OCI-LY7 (cell line): ENCODE results near the gene DDX42. TPM values are rescaled to one million over a fixed set of nuclear protein-coding genes. Genes with fewer than 3 reads are reported as not detected.

ENCODE experiments used
- BruUV-seq: library from RNA; stranded (reverse); fragments of 400-500 nt; replicated peaks from 2 replicates; lab custom pipeline; 2021; lab: Mats Ljungman, UMichigan
- CTCF ChIA-PET: fragments of 300-600 bp; sonication (Branson Sonifier 250); formaldehyde crosslinking; loops from one replicate; lab custom pipeline; 2022; ENCODE audit warnings: antibody characterized with exemption; ENCODE audit not compliant: unreplicated experiment; lab: Charles Lee
- POLR2A ChIA-PET: fragments of 300-600 bp; sonication (Branson Sonifier 250); formaldehyde crosslinking; loops from one replicate; lab custom pipeline; 2022; ENCODE audit warnings: antibody characterized with exemption; lab: Charles Lee
- DNase-seq: peaks from one replicate; pipeline ENCODE4 v3.0.0-alpha.2; 2015; ENCODE audit warnings: low spot score
- H2AFZ ChIP-seq: fragments of 200-600 bp; sonication (generic), shearing (Covaris generic); 2 replicates; pipeline ENCODE4 v1.6.1; 2014; ENCODE audit warnings: mild to moderate bottlenecking, antibody characterized with exemption, low read length, moderate library complexity
- H3K27ac ChIP-seq: fragments of 200-600 bp; sonication (generic); 2 replicates; pipeline ENCODE4 v1.5.1; 2014; ENCODE audit warnings: mixed run types, low read depth, mild to moderate bottlenecking, moderate library complexity, low read length, inconsistent platforms; ENCODE audit not compliant: poor library complexity, severe bottlenecking
- H3K36me3 ChIP-seq: fragments of 200-600 bp; sonication (generic); 2 replicates; pipeline ENCODE4 v1.6.1; 2014; ENCODE audit warnings: mild to moderate bottlenecking, antibody characterized with exemption, low read length, moderate library complexity, mixed read lengths; ENCODE audit not compliant: insufficient read depth
- H3K4me1 ChIP-seq: fragments of 200-600 bp; sonication (generic); 2 replicates; pipeline ENCODE4 v1.5.1; 2014; ENCODE audit warnings: mild to moderate bottlenecking, low read length; ENCODE audit not compliant: insufficient read depth, poor library complexity, severe bottlenecking
- H3K4me2 ChIP-seq: fragments of 200-600 bp; sonication (generic); 2 replicates; pipeline ENCODE4 v1.6.1; 2014; ENCODE audit warnings: mild to moderate bottlenecking, low read length
- H3K4me3 ChIP-seq: fragments of 200-600 bp; sonication (generic); 2 replicates; pipeline ENCODE4 v1.5.1; 2014; ENCODE audit warnings: mild to moderate bottlenecking, low read depth, low read length; ENCODE audit not compliant: poor library complexity, severe bottlenecking
- H3K79me2 ChIP-seq: fragments of 200-600 bp; sonication (generic); 2 replicates; pipeline ENCODE4 v1.6.1; 2016; ENCODE audit warnings: low read depth, mild to moderate bottlenecking, low read length, moderate library complexity, mixed read lengths; ENCODE audit not compliant: insufficient read depth
- H3K9me2 ChIP-seq: fragments of 200-600 bp; sonication (generic); 2 replicates; pipeline ENCODE4 v1.6.1; 2016; ENCODE audit warnings: mild to moderate bottlenecking, low read length, mixed read lengths; ENCODE audit not compliant: insufficient read depth
- H3K9me3 ChIP-seq: fragments of 200-600 bp; sonication (generic); 2 replicates; pipeline ENCODE4 v1.6.1; 2014; ENCODE audit warnings: mild to moderate bottlenecking, mixed run types, low read length, mixed read lengths
- H4K20me1 ChIP-seq: fragments of 200-600 bp; sonication (generic); 2 replicates; pipeline ENCODE4 v1.6.1; 2014; ENCODE audit warnings: mild to moderate bottlenecking, antibody characterized with exemption, low read length, moderate library complexity, mixed read lengths; ENCODE audit not compliant: insufficient read depth
- CTCF ChIP-seq: fragments of 200-600 bp; sonication (generic); conservative IDR thresholded peaks from 2 replicates; pipeline ENCODE4 v1.5.1; 2014; ENCODE audit warnings: mild to moderate bottlenecking, antibody characterized with exemption, low read length, moderate library complexity, mixed read lengths
- EZH2phosphoT487 ChIP-seq: fragments of 200-600 bp; sonication (generic); IDR thresholded peaks from 2 replicates; pipeline ENCODE4 v1.6.1; 2018; ENCODE audit warnings: low read depth, borderline replicate concordance, mild to moderate bottlenecking, mixed run types, antibody characterized with exemption, low read length, moderate library complexity, mixed read lengths
- intact Hi-C: fragments of 100-400 bp; cut with micrococcal nuclease; formaldehyde crosslinking; loops from one replicate; pipeline ENCODE4 v1.10.0; 2022; ENCODE audit not compliant: unreplicated experiment
- total RNA-seq, 2 experiments: library from RNA; depleted of rRNA in 1 of 2; stranded (reverse); fragments of >200 nt in 1 of 2; shearing (Covaris generic) in 1 of 2; gene quantifications; 2 replicates each; pipeline ENCODE4 v1.2.3, GENCODE V29; 2014 to 2022

The DDX42 gene
- total RNA-seq, 2 experiments from 2014 or later, result 85.1 to 145 TPM

- intact Hi-C loops, result no loop called here
- no peak for DNase-seq
- Histone ChIP-seq H3K4me1 (peaks cover 14% of the 10 kb centered on the region), H3K79me2 (peaks cover 80% of the 10 kb centered on the region), H4K20me1 (peaks cover 15% of the 10 kb centered on the region), H2AFZ (no peak overlapping the region), H3K36me3 (peaks cover 78% of the 10 kb centered on the region), H3K27ac (no peak overlapping the region), H3K4me3 (no peak overlapping the region), H3K9me2 (no peaks in the 10 kb centered on the region), H3K4me2 (no peak overlapping the region), H3K9me3 (no peaks in the 10 kb centered on the region)
- POLR2A ChIA-PET, result interaction anchor here (0.6 to 1.6 kb wide), 5 partner anchors 15 to 306 kb away, joined by 3 to 6 read pairs (median 4); no protein-coding TSS in a partner anchor
- TF ChIP-seq EZH2phosphoT487 (no peak), CTCF (no peak)
- no TSS peak for BruUV-seq
- CTCF ChIA-PET, result no interaction called here
Measured at GRCh38 chr17:63768433-63768832, 5.5 kb upstream of the DDX42 start.

- POLR2A ChIA-PET, result interaction anchor here (0.7 to 2.6 kb wide), 9 partner anchors 9 to 71 kb away, joined by 3 to 11 read pairs (median 4); no protein-coding TSS in a partner anchor
- Histone ChIP-seq H3K9me3 (no peaks in the 10 kb centered on the region), H4K20me1 (peaks cover 36% of the 10 kb centered on the region), H3K9me2 (no peaks in the 10 kb centered on the region), H3K4me2 (peak overlapping the region; percentile 83), H3K27ac (peak overlapping the region; percentile 93), H2AFZ (peak overlapping the region; percentile 65; the same call in 1 of the 2 replicates), H3K36me3 (peaks cover 69% of the 10 kb centered on the region), H3K4me3 (peak overlapping the region; percentile 90), H3K4me1 (peaks cover 31% of the 10 kb centered on the region), H3K79me2 (peaks cover 92% of the 10 kb centered on the region)
- BruUV-seq, result TSS peak; percentile 75
- DNase-seq, result peak; percentile 30
- intact Hi-C loops, result loop anchor here (1.0 to 10.0 kb wide), 7 partner anchors 32 to 218 kb away; partner anchors contain the start of genes DCAF7, FTSJ3, MAP3K3 and PSMC5
- no peak; the same call in 1 of the 2 replicates for TF ChIP-seq CTCF
- no peak for TF ChIP-seq EZH2phosphoT487
- CTCF ChIA-PET, result no interaction called here
Measured at GRCh38 chr17:63772801-63773271, 1.1 kb upstream of the DDX42 start.
